AG10803 (cell line): ENCODE data around the gene RIBC2.
"Not testable (repeated sequence)": the region's sequence is repeated elsewhere in the genome, so short reads cannot be mapped to it uniquely, and the experiment has no call there.

ENCODE experiments used
- DNase-seq: peaks from one replicate; pipeline ENCODE4 v3.0.0; 2010; ENCODE audit warnings: low read depth
- H3K4me3 ChIP-seq: 2 replicates; pipeline ENCODE4 v1.5.1; 2011; ENCODE audit warnings: mild to moderate bottlenecking, low read length, control low read depth
- CTCF ChIP-seq: conservative IDR thresholded peaks from 2 replicates; pipeline ENCODE4 v1.5.1; 2011; ENCODE audit warnings: mild to moderate bottlenecking, low read length, control low read depth, inconsistent platforms

RIBC2 gene

DNA sequence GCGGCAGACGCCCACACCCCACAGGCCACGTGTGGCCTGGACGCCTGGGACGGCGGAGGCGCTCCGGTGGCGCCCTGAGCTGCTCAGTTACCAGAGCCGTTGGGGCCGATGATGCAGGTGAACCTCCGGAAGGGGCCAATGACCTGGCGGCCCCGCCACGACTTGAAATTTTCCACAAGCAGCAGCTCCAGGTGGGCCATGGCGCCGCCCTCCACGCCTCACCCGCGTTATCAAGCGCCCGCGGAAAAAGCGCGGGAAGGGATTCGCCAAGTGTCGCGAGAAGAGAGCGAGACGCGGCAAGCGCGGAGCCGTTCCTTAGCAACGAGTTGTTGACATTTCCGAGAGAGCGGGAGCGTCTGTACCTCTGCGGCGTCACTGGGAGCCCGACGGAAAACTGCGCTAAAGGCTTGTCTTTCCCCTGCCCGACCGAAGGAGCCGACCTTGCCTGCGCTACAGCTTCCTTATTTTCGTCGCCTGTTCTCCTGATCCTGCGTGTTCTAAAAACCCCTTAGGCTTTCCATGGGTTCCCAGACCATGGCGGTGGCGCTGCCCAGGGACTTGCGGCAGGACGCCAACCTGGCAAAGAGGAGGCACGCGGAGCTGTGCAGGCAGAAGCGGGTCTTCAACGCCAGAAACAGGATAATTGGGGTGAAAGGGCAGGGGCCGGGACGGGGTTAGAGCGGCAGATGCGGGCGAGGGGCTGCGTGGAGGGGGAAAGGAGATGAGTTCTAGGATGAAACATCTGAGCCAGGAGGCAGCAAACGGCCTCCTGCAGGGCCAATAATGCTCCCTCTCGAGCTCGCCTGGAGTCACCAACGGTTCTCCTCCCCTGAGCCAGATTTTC lies at the start of gene RIBC2, which contains the start of gene SMC1B:
Gene RIBC2, plus strand, starts transcription at position 326 of the 844 bp plus-strand sequence. Its CDS starts 194 bp downstream, at position 520.
Gene SMC1B, minus strand, starts transcription at position 232 of the 844 bp plus-strand sequence. Its CDS starts 32 bp downstream, at position 200.
- 0 out of 2 replicates have a peak, but pooled peaks have one; percentile 1 for TF ChIP-seq CTCF
- peak within 1 kb of the TSS; percentile 73 for H3K4me3 ChIP-seq
- DNase-seq: peak; percentile 68

DNA sequence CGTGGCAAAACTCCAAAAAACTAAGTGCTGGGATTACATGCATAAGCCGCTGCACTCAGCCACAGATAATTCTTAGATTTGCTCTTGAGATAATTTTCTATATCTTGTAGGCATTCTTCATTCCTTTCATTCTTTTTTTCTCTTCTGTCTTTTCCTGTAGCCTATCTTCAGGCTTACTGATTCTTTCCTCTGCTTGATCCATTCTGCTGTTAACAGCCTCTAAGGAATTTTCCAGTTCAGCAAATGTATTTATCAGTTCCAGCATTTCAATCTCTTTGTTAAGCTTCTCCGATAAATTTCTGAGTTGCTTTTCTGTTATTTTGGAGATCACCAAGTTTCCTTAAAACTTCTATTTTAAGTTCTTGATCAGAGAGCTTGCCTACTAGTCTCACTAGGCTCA lies 46.8 kb upstream of the RIBC2 start:
- TF ChIP-seq CTCF: no peak
- H3K4me3 ChIP-seq: no peak overlapping the region
- DNase-seq: no peak

- DNase-seq, H3K4me3 ChIP-seq: not testable (repeated sequence)
These were observed 39.9 kb upstream of the RIBC2 start for GRCh38 chr22:45373592-45373991.

- no peak overlapping the region for H3K4me3 ChIP-seq
- no peak for DNase-seq
- TF ChIP-seq CTCF: no peak
These were observed 37.5 kb upstream of the RIBC2 start for GRCh38 chr22:45376009-45376408.

- no peak for TF ChIP-seq CTCF
- H3K4me3 ChIP-seq: no peak overlapping the region
- DNase-seq: peak; percentile 12
These were observed 36.8 kb upstream of the RIBC2 start for GRCh38 chr22:45376703-45377102.

GRCh38 chr22:45381348-45381747 lies 32.1 kb upstream of the RIBC2 start:
- DNase-seq: no peak
- no peak overlapping the region for H3K4me3 ChIP-seq
- TF ChIP-seq CTCF: no peak

- no peak for DNase-seq
- H3K4me3 ChIP-seq: no peak overlapping the region
- TF ChIP-seq CTCF: no peak
These were observed 23.9 kb upstream of the RIBC2 start for GRCh38 chr22:45389546-45389945.
